Lung microvascular endothelial cell (primary cell): Measurements from ENCODE around the gene AKAP8L. TPM values are rescaled to one million over a fixed set of nuclear protein-coding genes. Genes with fewer than 3 reads are reported as not detected.
A peak's percentile ranks its signal among the peaks of the same experiment; 100 is the strongest.

Experiments
- DNase-seq, 2 donors: peaks; one replicate each; pipeline versions ENCODE4 v3.0.0 to v3.0.0-alpha.2; 2010; ENCODE audit warnings: low read depth in 2 of 2
- total RNA-seq: library from RNA; depleted of rRNA; stranded (reverse); fragments of >200 nt; gene quantifications from 2 replicates; pipeline ENCODE4 v1.2.1, GENCODE V29; 2014

AKAP8L gene
- total RNA-seq, 1 donor from 2014 or later = 39.9 TPM

GRCh38 chr19:15448778-15449619 lies 30.2 kb upstream of the AKAP8L start:
- DNase-seq = peak in 1 of 2 donors; percentile 18

GRCh38 chr19:15448044-15448777 lies 29.4 kb upstream of the AKAP8L start:
- peak in 1 of 2 donors; percentile 46 for DNase-seq

GRCh38 chr19:15447057-15447456 lies 28.3 kb upstream of the AKAP8L start:
- no peak for DNase-seq

- no peak for DNase-seq
Observed at GRCh38 chr19:15445807-15446376, 27.1 kb upstream of the AKAP8L start.

GRCh38 chr19:15445227-15445605 lies 26.4 kb upstream of the AKAP8L start:
- DNase-seq = no peak

- no peak for DNase-seq
Observed at GRCh38 chr19:15444505-15445226, 25.9 kb upstream of the AKAP8L start.

GRCh38 chr19:15443838-15444237 lies 25.1 kb upstream of the AKAP8L start:
- no peak for DNase-seq

- DNase-seq = no peak
Observed at GRCh38 chr19:15443325-15443724, 24.5 kb upstream of the AKAP8L start.

GRCh38 chr19:15442142-15442920 lies 23.5 kb upstream of the AKAP8L start:
- no peak for DNase-seq

GRCh38 chr19:15441317-15441716 lies 22.5 kb upstream of the AKAP8L start:
- DNase-seq = no peak

GRCh38 chr19:15439821-15440641 lies 21.2 kb upstream of the AKAP8L start:
- DNase-seq = no peak

GRCh38 chr19:15439078-15439799 lies 20.5 kb upstream of the AKAP8L start:
- DNase-seq = no peak

- DNase-seq = no peak
Observed at GRCh38 chr19:15438577-15438976, 19.8 kb upstream of the AKAP8L start.

- no peak for DNase-seq
Observed at GRCh38 chr19:15438124-15438496, 19.3 kb upstream of the AKAP8L start.

- DNase-seq = peak; percentile 20 to 25
Observed at GRCh38 chr19:15437355-15438123, 18.8 kb upstream of the AKAP8L start.

GRCh38 chr19:15436826-15437110 lies 18.0 kb upstream of the AKAP8L start:
- no peak for DNase-seq

GRCh38 chr19:15436012-15436825 lies 17.4 kb upstream of the AKAP8L start:
- DNase-seq = no peak

- DNase-seq = no peak
Observed at GRCh38 chr19:15433519-15434069, 14.8 kb upstream of the AKAP8L start.
